T-helper 2 cell treated with Interferon-gamma antibody and Interleukin-4, amounts not matched to agents 100 ng/mL and 5 ng/mL, for 36 hours (primary cell): Measurements from ENCODE around the gene DNAH1. TPM values are rescaled to one million over a fixed set of nuclear protein-coding genes. Genes with fewer than 3 reads are reported as not detected.

ENCODE experiments used
- intact Hi-C: fragments of 100-400 bp; cut with micrococcal nuclease; formaldehyde crosslinking; loops from one replicate; pipeline ENCODE4 v1.15.1; 2023
- total RNA-seq: library from RNA; stranded (reverse); gene quantifications from 2 replicates; pipeline ENCODE4 v1.2.3, GENCODE V29; 2022

DNAH1 gene
- total RNA-seq, 1 donor from 2014 or later: 25.9 TPM

DNA sequence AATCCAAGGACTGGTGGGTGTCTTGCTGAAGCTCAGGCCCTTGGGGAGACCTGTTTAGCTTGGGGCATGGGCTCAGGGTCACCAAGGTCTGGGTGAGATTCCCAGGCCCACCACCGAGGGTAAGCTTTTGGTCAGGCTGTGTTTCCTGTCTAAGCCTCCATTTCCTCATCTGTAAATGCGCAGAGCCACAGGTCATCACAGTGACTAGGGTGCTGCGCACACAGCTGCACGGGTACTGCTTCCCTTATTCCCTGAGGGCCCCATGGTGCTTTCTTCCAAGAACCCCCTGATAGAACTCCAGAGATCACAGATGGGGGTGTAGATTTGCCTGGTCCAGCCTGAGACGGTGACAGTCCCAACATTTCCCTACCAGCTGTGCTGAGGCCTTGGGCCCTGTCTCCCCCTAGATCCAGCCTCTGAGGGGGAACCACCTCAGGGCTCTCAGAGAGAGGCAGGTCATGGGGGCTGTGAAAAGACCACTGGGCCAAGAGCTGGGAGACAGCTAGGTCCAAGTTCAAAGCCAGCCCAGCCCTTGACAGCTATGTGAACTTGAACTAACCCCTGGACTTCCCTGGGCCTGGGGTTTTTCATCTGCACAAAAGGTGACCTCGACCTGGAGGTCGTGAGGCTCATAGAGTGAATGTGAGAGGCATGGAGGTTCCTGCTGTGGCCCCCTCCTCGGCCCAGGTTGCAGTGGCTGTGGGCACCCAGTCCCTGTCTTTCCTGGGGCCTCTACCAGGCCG is 68.1 kb downstream of the DNAH1 start:
- intact Hi-C loops: no loop called here

- intact Hi-C loops: no loop called here
Measured at GRCh38 chr3:52385157-52385556, 69.0 kb downstream of the DNAH1 start.

GRCh38 chr3:52387481-52387880 is 71.4 kb downstream of the DNAH1 start:
- intact Hi-C loops: no loop called here

DNA sequence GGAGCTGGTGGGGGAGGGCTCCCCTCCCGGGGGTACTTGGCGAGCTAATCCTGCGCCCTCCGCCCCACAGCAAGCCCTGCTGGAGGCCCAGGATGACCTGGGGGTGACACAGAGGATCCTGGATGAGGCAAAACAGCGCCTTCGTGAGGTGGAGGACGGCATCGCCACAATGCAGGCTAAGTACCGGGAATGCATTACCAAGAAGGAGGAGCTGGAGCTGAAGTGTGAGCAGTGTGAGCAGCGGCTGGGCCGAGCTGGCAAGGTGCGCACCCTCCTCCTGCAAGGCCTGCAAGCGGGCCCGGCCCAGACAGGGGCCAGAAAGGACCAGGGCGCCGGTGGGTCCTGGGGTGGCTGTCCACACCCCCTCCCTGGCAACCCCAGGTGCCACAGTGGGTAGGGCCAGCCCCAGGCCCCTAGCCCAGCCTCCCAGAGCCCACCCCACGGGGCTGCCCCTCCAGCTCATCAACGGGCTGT is 72.3 kb downstream of the DNAH1 start:
- intact Hi-C loops: no loop called here

GRCh38 chr3:52388933-52389332 is 72.8 kb downstream of the DNAH1 start:
- intact Hi-C loops: no loop called here

GRCh38 chr3:52391096-52391495 is 75.0 kb downstream of the DNAH1 start:
- intact Hi-C loops: no loop called here

- intact Hi-C loops: no loop called here
Measured at GRCh38 chr3:52392216-52392930, 76.3 kb downstream of the DNAH1 start.

- intact Hi-C loops: no loop called here
Measured at GRCh38 chr3:52393131-52393807, 77.2 kb downstream of the DNAH1 start.

GRCh38 chr3:52393959-52394670 is 78.0 kb downstream of the DNAH1 start:
- intact Hi-C loops: no loop called here

DNA sequence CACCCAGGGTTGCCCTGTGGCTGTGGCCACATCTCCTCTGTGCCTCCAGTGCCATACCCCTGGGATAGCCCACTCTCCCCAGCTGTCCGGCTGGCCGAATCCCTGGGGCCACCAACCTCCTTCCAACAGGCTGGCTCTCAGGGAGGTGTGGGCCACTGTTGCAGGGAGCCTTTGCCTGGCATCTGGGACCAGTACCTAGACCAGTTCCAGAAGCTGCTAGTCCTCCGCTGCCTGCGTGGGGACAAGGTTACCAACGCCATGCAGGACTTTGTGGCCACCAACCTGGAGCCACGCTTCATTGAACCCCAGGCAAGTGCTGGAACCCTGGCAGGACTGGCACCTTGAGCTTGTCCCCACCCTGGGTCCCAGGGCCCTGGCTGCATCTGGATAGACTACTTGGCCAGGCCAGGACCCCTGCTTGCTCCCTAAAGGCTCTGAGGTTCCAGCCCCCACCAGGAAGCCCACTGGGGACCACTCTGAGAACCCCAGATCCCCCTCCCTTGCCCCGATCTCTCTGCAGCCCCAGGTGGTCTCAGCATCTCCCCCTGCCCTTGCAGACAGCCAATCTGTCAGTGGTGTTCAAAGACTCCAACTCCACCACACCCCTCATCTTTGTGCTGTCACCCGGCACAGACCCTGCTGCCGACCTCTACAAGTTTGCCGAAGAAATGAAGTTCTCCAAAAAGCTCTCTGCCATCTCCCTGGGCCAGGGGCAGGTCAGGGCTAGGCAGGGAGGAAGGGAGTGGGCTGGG is 78.8 kb downstream of the DNAH1 start:
- intact Hi-C loops: no loop called here

GRCh38 chr3:52395503-52395865 is 79.4 kb downstream of the DNAH1 start:
- intact Hi-C loops: no loop called here

DNA sequence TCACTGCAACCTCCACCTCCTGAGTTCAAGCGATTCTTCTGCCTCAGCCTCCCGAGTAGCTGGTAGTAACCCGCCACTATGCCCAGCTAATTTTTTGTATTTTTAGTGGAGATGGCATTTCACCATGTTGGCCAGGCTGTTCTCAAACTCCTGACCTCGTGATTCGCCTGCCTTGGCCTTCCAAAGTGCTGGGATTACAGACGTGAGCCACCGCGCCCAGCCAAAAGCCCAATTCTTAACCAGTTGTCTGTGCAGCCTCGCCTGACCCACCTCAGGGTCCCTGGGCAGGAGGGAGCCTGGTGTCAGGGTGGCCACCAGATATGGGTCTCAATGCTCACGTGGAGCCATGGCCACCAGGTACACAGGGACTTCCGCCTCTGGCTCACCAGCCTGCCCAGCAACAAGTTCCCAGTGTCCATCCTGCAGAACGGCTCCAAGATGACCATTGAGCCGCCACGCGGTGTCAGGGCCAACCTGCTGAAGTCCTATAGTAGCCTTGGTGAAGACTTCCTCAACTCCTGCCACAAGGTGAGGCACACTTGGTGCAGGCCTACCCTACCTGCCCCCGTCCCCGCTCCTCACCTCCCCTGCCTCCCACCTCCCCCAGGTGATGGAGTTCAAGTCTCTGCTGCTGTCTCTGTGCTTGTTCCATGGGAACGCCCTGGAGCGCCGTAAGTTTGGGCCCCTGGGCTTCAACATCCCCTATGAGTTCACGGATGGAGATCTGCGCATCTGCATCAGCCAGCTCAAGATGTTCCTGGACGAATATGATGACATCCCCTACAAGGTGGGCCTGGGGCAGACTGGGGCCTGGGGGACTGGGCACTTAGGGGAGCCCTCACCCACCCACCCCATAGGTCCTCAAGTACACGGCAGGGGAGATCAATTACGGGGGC is 80.1 kb downstream of the DNAH1 start:
- intact Hi-C loops: no loop called here

GRCh38 chr3:52396907-52397591 is 80.9 kb downstream of the DNAH1 start:
- intact Hi-C loops: no loop called here

GRCh38 chr3:52397676-52398399 is 81.7 kb downstream of the DNAH1 start:
- intact Hi-C loops: no loop called here

DNA sequence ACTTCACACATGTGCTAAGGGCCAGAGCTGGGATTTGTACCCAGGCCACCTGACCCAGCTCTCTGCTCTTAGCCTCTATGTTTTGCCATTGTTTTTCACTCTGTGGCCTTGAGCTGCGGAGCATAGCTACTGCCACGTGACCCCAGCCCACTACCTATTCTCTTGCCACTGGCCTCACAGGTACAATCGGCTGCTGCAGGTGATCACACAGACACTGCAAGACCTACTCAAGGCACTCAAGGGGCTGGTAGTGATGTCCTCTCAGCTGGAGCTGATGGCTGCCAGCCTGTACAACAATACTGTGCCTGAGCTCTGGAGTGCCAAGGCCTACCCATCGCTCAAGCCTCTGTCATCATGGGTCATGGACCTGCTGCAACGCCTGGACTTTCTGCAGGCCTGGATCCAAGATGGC is 82.6 kb downstream of the DNAH1 start:
- intact Hi-C loops: no loop called here

- intact Hi-C loops: no loop called here
Measured at GRCh38 chr3:52399131-52399530, 83.0 kb downstream of the DNAH1 start.

- intact Hi-C loops: no loop called here
Measured at GRCh38 chr3:52399593-52399992, 83.5 kb downstream of the DNAH1 start.

- intact Hi-C loops: no loop called here
Measured at GRCh38 chr3:52400275-52400793, 84.2 kb downstream of the DNAH1 start.
